WI38 (cell line): ENCODE measurements around the gene SETBP1.

ENCODE experiments used
- H3K4me3 ChIP-seq: 2 replicates; pipeline ENCODE4 v1.5.1; 2011; ENCODE audit warnings: low read depth, mild to moderate bottlenecking, control low read depth, low read length
- CTCF ChIP-seq: IDR thresholded peaks from 2 replicates; pipeline ENCODE4 v1.5.1; 2012; ENCODE audit warnings: low read depth, mild to moderate bottlenecking, control low read depth, low read length

The SETBP1 gene

DNA sequence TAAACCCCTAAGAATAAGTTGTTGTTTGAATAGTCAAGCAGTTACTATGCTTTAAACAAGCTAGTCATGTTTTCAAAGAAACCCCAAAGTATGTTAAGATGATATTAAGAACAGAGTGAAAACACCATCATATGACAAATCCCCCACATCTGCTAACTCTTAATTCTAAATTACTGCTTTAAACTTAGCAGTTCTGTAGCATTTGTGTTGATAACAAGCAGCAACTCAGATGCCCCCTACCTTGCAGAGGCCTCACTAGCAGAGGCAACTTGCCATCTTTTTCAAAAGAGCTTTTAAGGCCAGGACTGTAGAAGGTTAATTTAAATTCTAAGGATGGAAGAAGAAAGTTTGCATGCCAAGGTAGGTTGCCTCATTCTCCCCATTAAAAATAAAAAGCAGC lies 376.2 kb downstream of the SETBP1 start:
- no peak for TF ChIP-seq CTCF
- no peak overlapping the region for H3K4me3 ChIP-seq

GRCh38 chr18:45057955-45058600 lies 377.4 kb downstream of the SETBP1 start:
- TF ChIP-seq CTCF, result no peak

DNA sequence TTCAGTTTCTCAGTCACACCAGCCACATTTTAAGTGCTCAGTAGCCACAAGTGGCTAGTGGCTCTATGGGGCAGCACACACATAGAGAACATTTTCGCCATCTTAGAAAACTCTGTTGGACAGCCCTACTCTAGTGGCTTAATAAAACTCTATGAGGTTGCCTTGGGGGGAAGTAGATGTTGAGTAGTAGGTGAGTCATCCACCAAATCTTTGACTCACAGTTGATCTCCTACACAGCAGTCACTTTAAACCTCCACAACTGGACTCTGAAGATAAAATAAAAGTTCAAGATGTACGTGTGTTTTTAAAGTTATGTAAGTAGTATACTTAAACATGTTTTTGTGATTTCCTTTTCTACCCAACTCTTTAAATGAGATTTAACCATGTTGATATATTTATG lies 379.0 kb downstream of the SETBP1 start:
- H3K4me3 ChIP-seq, result no peak overlapping the region
- no peak for TF ChIP-seq CTCF

More at GRCh38 chr18:45057955-45058600, 377.4 kb downstream of the SETBP1 start:
- H3K4me3 ChIP-seq, result no peak overlapping the region

DNA sequence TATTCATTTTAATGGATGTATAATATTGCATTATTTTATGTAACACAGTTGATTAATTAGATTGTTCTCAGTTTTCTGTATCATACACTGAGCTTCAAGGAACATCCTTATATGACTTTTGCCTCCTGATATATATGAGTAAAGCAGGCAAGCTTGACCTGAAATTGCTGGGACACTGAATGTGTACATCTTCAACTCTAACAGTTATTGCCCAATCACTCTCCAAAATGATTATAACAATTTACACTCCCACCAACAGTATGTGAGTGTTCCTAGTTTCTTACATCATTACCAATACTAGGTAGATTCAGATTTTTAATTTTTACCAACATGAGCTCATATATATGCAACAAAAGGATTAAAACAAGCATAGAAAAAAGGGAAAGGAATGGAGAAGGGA lies 379.4 kb downstream of the SETBP1 start:
- no peak for TF ChIP-seq CTCF
- H3K4me3 ChIP-seq, result no peak overlapping the region

GRCh38 chr18:45061359-45061758 lies 380.7 kb downstream of the SETBP1 start:
- H3K4me3 ChIP-seq, result no peak overlapping the region
- TF ChIP-seq CTCF, result no peak

- no peak overlapping the region for H3K4me3 ChIP-seq
- no peak for TF ChIP-seq CTCF
Observed at GRCh38 chr18:45063246-45064038, 382.8 kb downstream of the SETBP1 start.

DNA sequence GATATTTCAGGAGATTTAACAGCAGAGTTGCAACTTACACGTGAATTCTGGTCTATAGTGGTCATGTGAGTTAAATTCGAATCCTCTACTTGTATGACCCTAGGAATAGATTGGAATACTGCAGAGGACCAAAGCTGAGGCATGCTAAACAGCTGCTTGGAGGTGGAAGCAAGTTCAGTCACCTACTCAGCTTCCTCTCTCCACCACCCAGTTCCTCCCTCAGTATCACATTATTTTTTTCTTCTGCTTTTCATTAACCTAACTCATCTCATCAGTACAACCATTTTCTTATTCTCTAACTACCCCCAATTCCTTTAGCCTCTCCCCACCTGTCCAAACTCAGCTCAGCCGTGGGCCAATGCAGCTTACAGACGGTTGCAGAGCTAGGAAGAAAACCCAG lies 385.5 kb downstream of the SETBP1 start:
- TF ChIP-seq CTCF, result no peak

More for the DNA sequence above, 385.5 kb downstream of the SETBP1 start:
- no peak overlapping the region for H3K4me3 ChIP-seq
